MM.1S (cell line): ENCODE results near the gene ANKRD44.

Experiments
- DNase-seq: peaks from one replicate; pipeline ENCODE4 v3.0.0-alpha.2; 2015
- H2AFZ ChIP-seq: fragments of 300-600 bp; sonication (generic); 2 replicates; pipeline ENCODE4 v1.6.0; 2016; ENCODE audit warnings: antibody characterized with exemption, low read length
- H3F3A ChIP-seq: fragments of 300-600 bp; sonication (generic); 2 replicates; pipeline ENCODE4 v1.6.1; 2016; ENCODE audit warnings: mild to moderate bottlenecking, antibody characterized with exemption, low read length, moderate library complexity, mixed read lengths; ENCODE audit not compliant: insufficient read depth
- H3K27ac ChIP-seq: fragments of 300-600 bp; sonication (generic); 2 replicates; pipeline ENCODE4 v1.5.1; 2016; ENCODE audit warnings: mild to moderate bottlenecking, low read length
- H3K27me3 ChIP-seq: fragments of 300-600 bp; sonication (generic); replicated peaks from 2 replicates; pipeline ENCODE4 v1.6.0; 2016; ENCODE audit warnings: low read length; ENCODE audit not compliant: insufficient read depth
- H3K36me3 ChIP-seq: fragments of 300-600 bp; sonication (generic); replicated peaks from 2 replicates; pipeline ENCODE4 v1.6.1; 2016; ENCODE audit warnings: mild to moderate bottlenecking, low read length, mixed read lengths; ENCODE audit not compliant: insufficient read depth
- H3K4me1 ChIP-seq: fragments of 300-600 bp; sonication (generic); 2 replicates; pipeline ENCODE4 v1.6.1; 2016; ENCODE audit warnings: low read length, mixed read lengths
- H3K4me2 ChIP-seq: fragments of 300-600 bp; sonication (generic); 2 replicates; pipeline ENCODE4 v1.6.0; 2016; ENCODE audit warnings: low read depth, low read length
- H3K4me3 ChIP-seq: fragments of 300-600 bp; sonication (generic); 2 replicates; pipeline ENCODE4 v1.5.1; 2016; ENCODE audit warnings: low read length, mixed read lengths
- H3K79me2 ChIP-seq: fragments of 300-600 bp; sonication (generic); 2 replicates; pipeline ENCODE4 v1.6.1; 2016; ENCODE audit warnings: mixed run types, low read length, mixed read lengths
- H3K9ac ChIP-seq: fragments of 300-600 bp; sonication (generic); 2 replicates; pipeline ENCODE4 v1.6.1; 2016; ENCODE audit warnings: low read length, mixed read lengths
- H3K9me2 ChIP-seq: fragments of 300-600 bp; sonication (generic); replicated peaks from 2 replicates; pipeline ENCODE4 v1.6.1; 2016; ENCODE audit warnings: mild to moderate bottlenecking, low read length, mixed read lengths; ENCODE audit not compliant: insufficient read depth
- H3K9me3 ChIP-seq: fragments of 300-600 bp; sonication (generic); replicated peaks from 2 replicates; pipeline ENCODE4 v1.6.1; 2016; ENCODE audit warnings: mild to moderate bottlenecking, low read length, mixed read lengths; ENCODE audit not compliant: insufficient read depth
- H4K20me1 ChIP-seq: fragments of 300-600 bp; sonication (generic); 2 replicates; pipeline ENCODE4 v1.6.1; 2016; ENCODE audit warnings: mild to moderate bottlenecking, low read length, moderate library complexity, mixed read lengths; ENCODE audit not compliant: insufficient read depth
- CTCF ChIP-seq: fragments of 300-600 bp; sonication (generic); IDR thresholded peaks from 2 replicates; pipeline ENCODE4 v1.5.1; 2016; ENCODE audit warnings: antibody characterized with exemption, low read length, mixed read lengths
- EZH2 ChIP-seq: fragments of 300-600 bp; sonication (generic); optimal IDR thresholded peaks from 2 replicates; pipeline ENCODE3; 2017; ENCODE audit warnings: low read depth, mild to moderate bottlenecking, antibody characterized with exemption, low read length, mixed read lengths
- EZH2phosphoT487 ChIP-seq: fragments of 300-600 bp; sonication (generic); IDR thresholded peaks from 2 replicates; pipeline ENCODE4 v1.6.1; 2018; ENCODE audit warnings: antibody characterized with exemption, low read length

The ANKRD44 gene

GRCh38 chr2:197207598-197207997, 103.0 kb downstream of the ANKRD44 start:
- Histone ChIP-seq H2AFZ (no peak overlapping the region), H3K9me3 (no peaks in the 10 kb centered on the region), H3K79me2 (peaks cover 80% of the 10 kb centered on the region), H3F3A (peaks cover 31% of the 10 kb centered on the region), H3K4me1 (peaks cover 59% of the 10 kb centered on the region), H3K4me3 (no peak overlapping the region), H3K9ac (no peak overlapping the region), H3K27me3 (no peaks in the 10 kb centered on the region), H3K27ac (no peak overlapping the region), H4K20me1 (no peaks in the 10 kb centered on the region), H3K36me3 (no peaks in the 10 kb centered on the region), H3K4me2 (no peak overlapping the region), H3K9me2 (no peaks in the 10 kb centered on the region)
- DNase-seq, result no peak
- TF ChIP-seq EZH2, result no peak
- no peak for TF ChIP-seq CTCF
- TF ChIP-seq EZH2phosphoT487, result no peak

GRCh38 chr2:197207106-197207505, 103.5 kb downstream of the ANKRD44 start:
- Histone ChIP-seq H3K4me3 (no peak overlapping the region), H3K4me1 (peaks cover 57% of the 10 kb centered on the region), H3K9me3 (no peaks in the 10 kb centered on the region), H3K36me3 (no peaks in the 10 kb centered on the region), H2AFZ (no peak overlapping the region), H3K79me2 (peaks cover 80% of the 10 kb centered on the region), H3K9ac (no peak overlapping the region), H3K27me3 (no peaks in the 10 kb centered on the region), H3K27ac (no peak overlapping the region), H4K20me1 (no peaks in the 10 kb centered on the region), H3K9me2 (no peaks in the 10 kb centered on the region), H3F3A (peaks cover 31% of the 10 kb centered on the region), H3K4me2 (no peak overlapping the region)
- no peak for DNase-seq
- TF ChIP-seq CTCF (no peak), EZH2 (no peak), EZH2phosphoT487 (no peak)

- DNase-seq, result no peak
- no peaks in the 10 kb centered on the region for H3K9me2 ChIP-seq
- H3K79me2 ChIP-seq, result peaks cover 79% of the 10 kb centered on the region
- H3F3A ChIP-seq, result peaks cover 27% of the 10 kb centered on the region
- no peak overlapping the region for H3K9ac ChIP-seq
- H3K4me2 ChIP-seq, result no peak overlapping the region
- no peak overlapping the region for H2AFZ ChIP-seq
- H3K27me3 ChIP-seq, result no peaks in the 10 kb centered on the region
- TF ChIP-seq CTCF, result no peak
- no peak for TF ChIP-seq EZH2
- no peak for TF ChIP-seq EZH2phosphoT487
- H3K9me3 ChIP-seq, result no peaks in the 10 kb centered on the region
- no peaks in the 10 kb centered on the region for H3K36me3 ChIP-seq
- H4K20me1 ChIP-seq, result no peaks in the 10 kb centered on the region
- H3K4me1 ChIP-seq, result peaks cover 53% of the 10 kb centered on the region
- H3K27ac ChIP-seq, result no peak overlapping the region
- H3K4me3 ChIP-seq, result no peak overlapping the region
Measured at GRCh38 chr2:197205585-197206215, 104.9 kb downstream of the ANKRD44 start.
